Esophagus squamous epithelium (tissue), 4 donors: ENCODE results near the gene VEGFB.

Experiments
- CTCF ChIP-seq, 6 experiments: fragments of 450-650 bp in 4 of 6; fragments of 200-600 bp in 2 of 6; sonication (generic) in 2 of 6; IDR thresholded peaks; one replicate each; pipeline ENCODE4 v1.5.1; 2016 to 2019; ENCODE audit warnings: antibody characterized with exemption in 6 of 6, mild to moderate bottlenecking in 4 of 6, moderate library complexity in 4 of 6
- POLR2A ChIP-seq, 4 donors: fragments of 450-650 bp; IDR thresholded peaks; one replicate each; pipeline ENCODE4 v1.6.1; 2017; ENCODE audit warnings: antibody characterized with exemption in 4 of 4, mild to moderate bottlenecking in 4 of 4, moderate library complexity in 3 of 4

GRCh38 chr11:64225608-64226506 lies 8.5 kb upstream of the VEGFB start, which contains the start of the genes NUDT22 and TRPT1:
- TF ChIP-seq CTCF (IDR thresholded peaks at IDR 0.05) (peak in 3 of 6 experiments; percentile 18 to 37 (median 32)), POLR2A (IDR thresholded peaks at IDR 0.05) (peak in 2 of 4 donors; percentile 86 to 93)
